Measurements from ENCODE around the gene ARHGAP31. TPM values are rescaled to one million over a fixed set of nuclear protein-coding genes. Genes with fewer than 3 reads are reported as not detected.

The ARHGAP31 gene
- total and polyA plus RNA-seq, 8 donors = 31.5 to 70.3 (median 42.3) TPM

- ATAC-seq (no peak), DNase-seq (peak in 1 of 4 donors; percentile 3)
- Histone ChIP-seq H3K4me3 (no peak overlapping the region), H3K27me3 (no peaks in the 10 kb centered on the region), H3K9me3 (no peaks in the 10 kb centered on the region), H3K4me1 (no peaks in the 10 kb centered on the region), H3K27ac (no peak overlapping the region), H3K36me3 (peaks cover 0 to 93% of the 10 kb centered on the region in 2 donors)
- TF ChIP-seq CTCF (IDR thresholded peaks at IDR 0.05) = no peak
- intact Hi-C loops (cut with DNase I) = no loop called here
These were observed 94.4 kb downstream of the ARHGAP31 start for GRCh38 chr3:119388577-119388976.

GRCh38 chr3:119395923-119396358 is 101.8 kb downstream of the ARHGAP31 start:
- Histone ChIP-seq H3K4me3 (no peak overlapping the region), H3K4me1 (no peaks in the 10 kb centered on the region), H3K27ac (no peak overlapping the region), H3K9me3 (no peaks in the 10 kb centered on the region), H3K36me3 (peaks cover 0 to 97% of the 10 kb centered on the region in 2 donors), H3K27me3 (no peaks in the 10 kb centered on the region)
- intact Hi-C loops (cut with DNase I) = no loop called here
- ATAC-seq (no peak), DNase-seq (no peak)
- TF ChIP-seq CTCF (IDR thresholded peaks at IDR 0.05) = no peak

GRCh38 chr3:119396870-119397269 is 102.7 kb downstream of the ARHGAP31 start:
- Histone ChIP-seq H3K9me3 (no peaks in the 10 kb centered on the region), H3K4me3 (no peak overlapping the region), H3K4me1 (no peaks in the 10 kb centered on the region), H3K27me3 (no peaks in the 10 kb centered on the region), H3K36me3 (peaks cover 0 to 97% of the 10 kb centered on the region in 2 donors), H3K27ac (no peak overlapping the region)
- no peak for ATAC-seq
- DNase-seq = no peak
- intact Hi-C loops (cut with DNase I) = no loop called here
- no peak for TF ChIP-seq CTCF (IDR thresholded peaks at IDR 0.05)

GRCh38 chr3:119400466-119400865 is 106.3 kb downstream of the ARHGAP31 start:
- intact Hi-C loops (cut with DNase I) = no loop called here

GRCh38 chr3:119401069-119401468 is 106.9 kb downstream of the ARHGAP31 start:
- Histone ChIP-seq H3K9me3 (no peaks in the 10 kb centered on the region), H3K36me3 (peaks cover 0 to 94% of the 10 kb centered on the region in 2 donors), H3K4me3 (no peak overlapping the region), H3K27me3 (no peaks in the 10 kb centered on the region), H3K4me1 (no peaks in the 10 kb centered on the region), H3K27ac (no peak overlapping the region)
- ATAC-seq = no peak
- DNase-seq = no peak
- no peak for TF ChIP-seq CTCF (IDR thresholded peaks at IDR 0.05)
- intact Hi-C loops (cut with DNase I) = no loop called here

More at GRCh38 chr3:119400466-119400865, 106.3 kb downstream of the ARHGAP31 start:
- TF ChIP-seq CTCF (IDR thresholded peaks at IDR 0.05) = no peak
- no peak overlapping the region for H3K4me3 ChIP-seq
- DNase-seq (no peak), ATAC-seq (no peak)
- no peaks in the 10 kb centered on the region for H3K4me1 ChIP-seq
- no peaks in the 10 kb centered on the region for H3K9me3 ChIP-seq
- H3K27me3 ChIP-seq = no peaks in the 10 kb centered on the region
- H3K27ac ChIP-seq = no peak overlapping the region
- peaks cover 0 to 94% of the 10 kb centered on the region in 2 donors for H3K36me3 ChIP-seq
